Endothelial cell of umbilical vein (primary cell): Measurements from ENCODE around the gene EBI3. TPM values are rescaled to one million over a fixed set of nuclear protein-coding genes. Genes with fewer than 3 reads are reported as not detected.

Experiments used
- BruUV-seq: library from RNA; stranded (reverse); fragments of 400-500 nt; replicated peaks from 2 replicates; lab custom pipeline; 2021; lab: Mats Ljungman, UMichigan
- CTCF ChIA-PET: fragments of 300-600, 350-600 bp; sonication (Branson Sonifier 250); formaldehyde crosslinking; loops from one replicate; lab custom pipeline; 2021; ENCODE audit warnings: antibody characterized with exemption, inconsistent platforms; lab: Charles Lee
- POLR2A ChIA-PET: fragments of 300-600, 350-600 bp; sonication (Branson Sonifier 250); formaldehyde crosslinking; loops from one replicate; lab custom pipeline; 2021; ENCODE audit warnings: antibody characterized with exemption, inconsistent platforms; lab: Charles Lee
- DNase-seq: peaks from one replicate; pipeline ENCODE4 v3.0.0-alpha.2; 2011; ENCODE audit warnings: low read depth, low spot score
- FAIRE-seq: peaks from 2 replicates; lab custom pipeline; 2011; peaks lifted over from hg19 to GRCh38; lab: Jason Lieb, UNC
- H2AFZ ChIP-seq: 2 replicates; pipeline ENCODE4 v1.6.0; 2012; ENCODE audit warnings: low read depth, low read length, control low read depth, inconsistent platforms
- H3K27ac ChIP-seq: 2 replicates; pipeline ENCODE4 v1.5.1; 2011; ENCODE audit warnings: low read depth, mild to moderate bottlenecking, control low read depth, low read length, moderate library complexity; ENCODE audit not compliant: insufficient read depth
- H3K27me3 ChIP-seq, 2 experiments: 2 replicates each; pipeline versions ENCODE4 v1.6.0 to v1.6.1; 2011; ENCODE audit warnings: low read length in 2 of 2, mixed read lengths in 1 of 2; ENCODE audit not compliant: control insufficient read depth in 2 of 2, insufficient read depth in 2 of 2
- H3K36me3 ChIP-seq, 2 experiments: 2 replicates in 1 of 2; 3 replicates in 1 of 2; pipeline ENCODE4 v1.5.1; 2011; ENCODE audit warnings: low read length in 2 of 2, mild to moderate bottlenecking in 1 of 2, moderate library complexity in 1 of 2; ENCODE audit not compliant: control insufficient read depth in 2 of 2, insufficient read depth in 2 of 2; ENCODE audit errors: extremely low read depth in 1 of 2
- H3K4me1 ChIP-seq: 3 replicates; pipeline ENCODE4 v1.5.1; 2011; ENCODE audit warnings: mild to moderate bottlenecking, low read length; ENCODE audit not compliant: control insufficient read depth, insufficient read depth; ENCODE audit errors: extremely low read depth
- H3K4me2 ChIP-seq: 2 replicates; pipeline ENCODE4 v1.6.1; 2011; ENCODE audit warnings: low read length, control low read depth, mixed read lengths; ENCODE audit not compliant: insufficient read depth
- H3K4me3 ChIP-seq, 3 experiments: fragments of 200-600 bp in 1 of 3; sonication (generic), shearing (Covaris generic) in 1 of 3; replicated peaks in 1 of 3; 2 replicates each; pipeline ENCODE4 v1.5.1; 2011 to 2016; ENCODE audit warnings: control low read depth in 3 of 3, low read length in 3 of 3, mild to moderate bottlenecking in 2 of 3, inconsistent platforms in 1 of 3, low read depth in 1 of 3, moderate library complexity in 1 of 3; ENCODE audit not compliant: insufficient read depth in 1 of 3
- H3K79me2 ChIP-seq: 2 replicates; pipeline ENCODE4 v1.6.0; 2012; ENCODE audit warnings: low read length, inconsistent platforms; ENCODE audit not compliant: control insufficient read depth, insufficient read depth
- H3K9ac ChIP-seq: replicated peaks from 2 replicates; pipeline ENCODE3; 2011; ENCODE audit warnings: low read length, control low read depth; ENCODE audit not compliant: insufficient read depth; ENCODE audit errors: extremely low read depth
- H3K9me1 ChIP-seq: replicated peaks from 3 replicates; pipeline ENCODE4 v1.6.0; 2011; ENCODE audit warnings: mild to moderate bottlenecking, low read length; ENCODE audit not compliant: control insufficient read depth, insufficient read depth; ENCODE audit errors: extremely low read depth
- H3K9me3 ChIP-seq: replicated peaks from 2 replicates; pipeline ENCODE4 v1.5.1; 2012; ENCODE audit warnings: low read length, inconsistent platforms; ENCODE audit not compliant: control insufficient read depth, insufficient read depth
- H4K20me1 ChIP-seq: replicated peaks from 2 replicates; pipeline ENCODE3; 2011; ENCODE audit warnings: mild to moderate bottlenecking, low read length; ENCODE audit not compliant: control insufficient read depth, insufficient read depth; ENCODE audit errors: extremely low read depth
- EZH2 ChIP-seq: IDR thresholded peaks from 2 replicates; pipeline ENCODE4 v1.6.1; 2012; ENCODE audit warnings: borderline replicate concordance, low read depth, mild to moderate bottlenecking, moderate library complexity, low read length, inconsistent platforms; ENCODE audit not compliant: severe bottlenecking
- FOS ChIP-seq: IDR thresholded peaks from 2 replicates; pipeline ENCODE4 v1.6.1; 2011; ENCODE audit warnings: mild to moderate bottlenecking, low read length, moderate library complexity, borderline replicate concordance; ENCODE audit not compliant: insufficient read depth
- GATA2 ChIP-seq: IDR thresholded peaks from 2 replicates; pipeline ENCODE4 v1.7.0; 2011; ENCODE audit warnings: low read depth, mild to moderate bottlenecking, moderate library complexity, mixed read lengths, low read length; ENCODE audit not compliant: insufficient read length, insufficient read depth
- JUN ChIP-seq: IDR thresholded peaks from 2 replicates; pipeline ENCODE4 v1.6.1; 2011; ENCODE audit warnings: borderline replicate concordance, low read depth; ENCODE audit not compliant: insufficient read length, insufficient read depth
- MYC ChIP-seq: IDR thresholded peaks from one replicate; pipeline ENCODE4 v1.6.1; 2011; ENCODE audit warnings: mild to moderate bottlenecking, low read depth, low read length
- POLR2A ChIP-seq: IDR thresholded peaks from 2 replicates; pipeline ENCODE4 v1.6.1; 2012; ENCODE audit warnings: low read depth, mild to moderate bottlenecking, control low read depth, low read length
- POLR2AphosphoS5 ChIP-seq: IDR thresholded peaks from 2 replicates; pipeline ENCODE4 v1.6.1; 2012; ENCODE audit warnings: low read depth, mild to moderate bottlenecking, control low read depth, low read length, moderate library complexity; ENCODE audit not compliant: insufficient read depth
- dilution Hi-C: fragments of 300-500 bp; cut with MboI; formaldehyde crosslinking; loops from one replicate; pipeline ENCODE4 v1.15.0; 2019; ENCODE audit warnings: low sequenced_read_pairs; ENCODE audit not compliant: extremely low pct_ligation_motif_present
- intact Hi-C: fragments of 100-400 bp; cut with micrococcal nuclease; formaldehyde crosslinking; loops from one replicate; pipeline ENCODE4 v1.10.0; 2022
- polyA plus RNA-seq, 4 experiments: library from polyadenylated mRNA; depleted of rRNA in 3 of 4; stranded (reverse) in 3 of 4; unstranded in 1 of 4; fragments of >200 nt; gene quantifications; 2 replicates each; pipeline versions ENCODE4 v1.2.1 to v1.2.3, GENCODE V29; 2011 to 2012; ENCODE audit warnings: missing spikeins in 1 of 4
- total RNA-seq: library from RNA; stranded (reverse); gene quantifications from 2 replicates; pipeline ENCODE4 v1.2.3, GENCODE V29; 2021
- TF ChIP-seq, protein P1 (sequence below), 2 donors: IDR thresholded peaks; 1 replicate in 1 of 2; 2 replicates in 1 of 2; pipeline ENCODE4 v1.5.1; 2011; ENCODE audit warnings: low read length in 2 of 2, mild to moderate bottlenecking in 2 of 2, moderate library complexity in 2 of 2, control low read depth in 1 of 2, inconsistent platforms in 1 of 2, low read depth in 1 of 2; ENCODE audit not compliant: insufficient read depth in 1 of 2; ENCODE audit errors: extremely low read depth in 1 of 2
- TF ChIP-seq, protein P2 (sequence below): IDR thresholded peaks from 2 replicates; pipeline ENCODE4 v1.6.1; 2011; ENCODE audit not compliant: insufficient read depth, insufficient read length

The EBI3 gene
- total and polyA plus RNA-seq, 2 donors (not counting 3 experiments of a cell fraction or from before 2014, with no cell fraction given): 0.29 to 1.0 TPM

DNA sequence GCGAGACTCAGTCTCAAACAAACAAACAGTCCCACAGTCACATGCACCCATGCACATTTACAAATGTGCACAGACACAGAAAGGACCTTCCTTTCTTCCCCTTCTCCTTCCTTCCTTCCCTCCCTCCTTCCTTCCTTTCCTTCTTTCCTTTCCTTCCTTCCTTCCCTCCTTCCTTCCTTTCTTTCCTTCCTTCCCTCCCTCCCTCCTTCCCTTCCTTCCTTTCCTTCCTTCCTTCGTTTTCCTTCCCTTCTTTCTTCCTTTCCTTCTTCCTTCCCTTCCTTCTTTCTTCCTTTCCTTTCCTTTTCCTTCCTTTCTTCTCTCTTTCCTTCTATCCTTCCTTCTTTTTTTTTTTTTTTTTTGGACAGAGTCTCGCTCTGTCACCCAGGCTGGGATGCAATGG is 16.2 kb upstream of the EBI3 start:
- no peaks in the 10 kb centered on the region for H3K27me3 ChIP-seq
- dilution Hi-C loops (no loop called here), intact Hi-C loops (no loop called here)
- ChIA-PET CTCF (interaction anchor here (0.7 kb wide), 1 partner anchor 54 kb away, joined by 3 read pairs; no protein-coding TSS in a partner anchor), POLR2A (no interaction called here)
- H3K4me3 ChIP-seq: no peak overlapping the region
- H4K20me1 ChIP-seq: no peaks in the 10 kb centered on the region
- H3K4me1 ChIP-seq: no peaks in the 10 kb centered on the region
- H3K4me2 ChIP-seq: no peak overlapping the region
- no peaks in the 10 kb centered on the region for H3K9me3 ChIP-seq
- no peak overlapping the region for H3K27ac ChIP-seq
- TF ChIP-seq POLR2AphosphoS5 (no peak), MYC (no peak), POLR2A (no peak), FOS (no peak), GATA2 (no peak), EZH2 (no peak), JUN (no peak)
- TF ChIP-seq, protein P1, sequence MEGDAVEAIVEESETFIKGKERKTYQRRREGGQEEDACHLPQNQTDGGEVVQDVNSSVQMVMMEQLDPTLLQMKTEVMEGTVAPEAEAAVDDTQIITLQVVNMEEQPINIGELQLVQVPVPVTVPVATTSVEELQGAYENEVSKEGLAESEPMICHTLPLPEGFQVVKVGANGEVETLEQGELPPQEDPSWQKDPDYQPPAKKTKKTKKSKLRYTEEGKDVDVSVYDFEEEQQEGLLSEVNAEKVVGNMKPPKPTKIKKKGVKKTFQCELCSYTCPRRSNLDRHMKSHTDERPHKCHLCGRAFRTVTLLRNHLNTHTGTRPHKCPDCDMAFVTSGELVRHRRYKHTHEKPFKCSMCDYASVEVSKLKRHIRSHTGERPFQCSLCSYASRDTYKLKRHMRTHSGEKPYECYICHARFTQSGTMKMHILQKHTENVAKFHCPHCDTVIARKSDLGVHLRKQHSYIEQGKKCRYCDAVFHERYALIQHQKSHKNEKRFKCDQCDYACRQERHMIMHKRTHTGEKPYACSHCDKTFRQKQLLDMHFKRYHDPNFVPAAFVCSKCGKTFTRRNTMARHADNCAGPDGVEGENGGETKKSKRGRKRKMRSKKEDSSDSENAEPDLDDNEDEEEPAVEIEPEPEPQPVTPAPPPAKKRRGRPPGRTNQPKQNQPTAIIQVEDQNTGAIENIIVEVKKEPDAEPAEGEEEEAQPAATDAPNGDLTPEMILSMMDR (IDR thresholded peaks at IDR 0.05; ENCODE audit: extremely low read depth in 1 of 2, insufficient read depth in 1 of 2, low read depth in 1 of 2, low read length in 2 of 2): no peak
- TF ChIP-seq, protein P2, sequence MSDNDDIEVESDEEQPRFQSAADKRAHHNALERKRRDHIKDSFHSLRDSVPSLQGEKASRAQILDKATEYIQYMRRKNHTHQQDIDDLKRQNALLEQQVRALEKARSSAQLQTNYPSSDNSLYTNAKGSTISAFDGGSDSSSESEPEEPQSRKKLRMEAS: no peak
- H3K9me1 ChIP-seq: no peaks in the 10 kb centered on the region
- H3K79me2 ChIP-seq: no peaks in the 10 kb centered on the region
- no peak overlapping the region for H3K9ac ChIP-seq
- no peak overlapping the region for H2AFZ ChIP-seq
- no peak for FAIRE-seq
- H3K36me3 ChIP-seq: no peaks in the 10 kb centered on the region
- no peak for DNase-seq
- BruUV-seq: no TSS peak
